ENCODE results near the gene DNA2. TPM values are rescaled to one million over a fixed set of nuclear protein-coding genes. Genes with fewer than 3 reads are reported as not detected.

DNA2 gene
- total RNA-seq, 1 experiment from 2014 or later: 15.6 TPM

- DNase-seq (ENCODE audit: low read depth): no peak
These were observed 28.8 kb downstream of the DNA2 start for GRCh38 chr10:68442971-68443370.

GRCh38 chr10:68440898-68441297 lies 30.9 kb downstream of the DNA2 start:
- DNase-seq (ENCODE audit: low read depth): no peak

- DNase-seq (ENCODE audit: low read depth): no peak
These were observed 36.0 kb downstream of the DNA2 start for GRCh38 chr10:68435803-68436202.

- DNase-seq (ENCODE audit: low read depth): no peak
These were observed 37.1 kb downstream of the DNA2 start for GRCh38 chr10:68434657-68435056.

- no peak for DNase-seq (ENCODE audit: low read depth)
These were observed 43.2 kb downstream of the DNA2 start for GRCh38 chr10:68428396-68429104.

- no peak for DNase-seq (ENCODE audit: low read depth)
These were observed 47.2 kb downstream of the DNA2 start for GRCh38 chr10:68424454-68425014.

- no peak for DNase-seq (ENCODE audit: low read depth)
These were observed 48.3 kb downstream of the DNA2 start for GRCh38 chr10:68423522-68423921.

- DNase-seq (ENCODE audit: low read depth): no peak
These were observed 52.4 kb downstream of the DNA2 start for GRCh38 chr10:68419376-68419775.

- no peak for DNase-seq (ENCODE audit: low read depth)
These were observed 62.8 kb downstream of the DNA2 start for GRCh38 chr10:68408898-68409518.

- DNase-seq (ENCODE audit: low read depth): peak; percentile 68
These were observed 64.8 kb downstream of the DNA2 start, which contains the start of gene RUFY2 for GRCh38 chr10:68406815-68407548. Gene RUFY2 (minus strand): TSS chr10:68407277. CDS start chr10:68407189, 88 bp downstream.

GRCh38 chr10:68406111-68406814 lies 65.5 kb downstream of the DNA2 start:
- DNase-seq (ENCODE audit: low read depth): peak; percentile 59

GRCh38 chr10:68403701-68404100 lies 68.1 kb downstream of the DNA2 start:
- DNase-seq (ENCODE audit: low read depth): no peak

GRCh38 chr10:68402276-68402675 lies 69.5 kb downstream of the DNA2 start:
- DNase-seq (ENCODE audit: low read depth): no peak

GRCh38 chr10:68397005-68397404 lies 74.8 kb downstream of the DNA2 start:
- no peak for DNase-seq (ENCODE audit: low read depth)

- no peak for DNase-seq (ENCODE audit: low read depth)
These were observed 86.0 kb downstream of the DNA2 start for GRCh38 chr10:68385740-68386139.

- no peak for DNase-seq (ENCODE audit: low read depth)
These were observed 100.2 kb downstream of the DNA2 start for GRCh38 chr10:68371604-68372003.

GRCh38 chr10:68367121-68367520 lies 104.7 kb downstream of the DNA2 start:
- no peak for DNase-seq (ENCODE audit: low read depth)

GRCh38 chr10:68366600-68366999 lies 105.2 kb downstream of the DNA2 start:
- no peak for DNase-seq (ENCODE audit: low read depth)

- DNase-seq (ENCODE audit: low read depth): no peak
These were observed 106.2 kb downstream of the DNA2 start for GRCh38 chr10:68365611-68366010.

- no peak for DNase-seq (ENCODE audit: low read depth)
These were observed 107.5 kb downstream of the DNA2 start for GRCh38 chr10:68364101-68364886.

Measured in RPMI7951 (cell line).